Pulmonary artery endothelial cell (primary cell): ENCODE data around the gene LETM1. TPM values are rescaled to one million over a fixed set of nuclear protein-coding genes. Genes with fewer than 3 reads are reported as not detected.

Experiments
- DNase-seq: peaks from one replicate; pipeline ENCODE4 v3.0.0-alpha.2; 2011; ENCODE audit warnings: low read depth, low spot score
- total RNA-seq: library from RNA; depleted of rRNA; stranded (reverse); fragments of >200 nt; gene quantifications from 2 replicates; pipeline ENCODE4 v1.2.3, GENCODE V29; 2014

LETM1 gene
- total RNA-seq, 1 donor from 2014 or later: 117 TPM

DNA sequence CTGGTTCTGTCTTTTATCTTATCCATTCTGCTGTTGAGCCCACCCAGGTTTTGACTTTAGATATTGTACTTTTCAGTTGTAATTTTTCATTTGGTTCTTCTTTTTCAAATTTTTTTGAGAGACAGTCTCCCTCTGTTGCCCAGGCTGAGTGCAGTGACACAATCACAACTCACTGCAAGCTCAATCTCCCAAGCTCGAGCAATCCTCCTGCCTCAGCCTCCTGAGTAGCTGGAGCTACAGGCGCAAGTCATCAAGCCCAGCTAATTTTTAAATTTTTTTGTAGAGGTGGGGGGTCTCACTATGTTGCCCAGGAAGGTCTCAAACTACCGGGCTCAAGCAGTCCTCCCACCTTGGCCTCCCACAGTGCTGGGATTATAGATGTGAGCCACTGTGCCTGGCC, 25.7 kb downstream of the LETM1 start:
- no peak for DNase-seq

DNA sequence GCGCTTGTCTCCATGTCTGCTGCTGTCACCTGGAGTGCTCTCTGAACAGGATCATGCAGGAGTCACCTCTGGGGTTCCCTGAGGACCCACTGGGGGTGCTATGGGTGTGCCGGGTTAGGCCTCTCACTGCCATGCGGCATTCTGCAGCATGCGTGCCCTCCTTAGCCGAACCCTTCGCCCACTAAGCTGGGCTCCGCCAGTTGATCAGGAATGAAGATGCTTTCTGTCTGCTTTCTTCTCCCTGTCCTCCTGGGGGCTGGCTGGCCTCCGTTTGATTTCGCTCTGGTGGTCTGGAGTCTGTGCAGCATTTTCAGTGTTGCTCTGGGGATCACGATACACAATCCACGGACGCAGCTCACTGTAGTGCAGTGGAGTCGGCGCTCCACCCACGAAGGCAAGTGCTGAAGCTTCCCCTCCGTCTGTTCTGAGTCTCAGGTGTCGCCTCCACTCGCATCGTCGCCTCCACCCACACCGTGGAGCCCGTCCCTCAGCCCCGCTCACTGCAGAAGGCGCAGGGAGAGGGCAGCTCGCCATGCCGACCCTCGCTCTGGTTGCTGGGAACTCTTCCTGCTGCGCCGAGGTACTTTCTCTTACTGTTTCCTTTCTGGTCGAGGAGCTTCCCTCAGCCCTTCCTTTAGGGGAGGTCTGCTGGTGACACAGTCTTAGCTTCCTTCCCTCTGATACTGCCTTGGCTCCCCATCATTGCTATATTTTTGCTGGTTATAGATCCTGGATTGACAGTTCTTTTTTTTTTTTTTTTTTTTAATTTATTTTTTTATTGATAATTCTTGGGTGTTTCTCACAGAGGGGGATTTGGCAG, 29.2 kb downstream of the LETM1 start:
- no peak for DNase-seq

DNA sequence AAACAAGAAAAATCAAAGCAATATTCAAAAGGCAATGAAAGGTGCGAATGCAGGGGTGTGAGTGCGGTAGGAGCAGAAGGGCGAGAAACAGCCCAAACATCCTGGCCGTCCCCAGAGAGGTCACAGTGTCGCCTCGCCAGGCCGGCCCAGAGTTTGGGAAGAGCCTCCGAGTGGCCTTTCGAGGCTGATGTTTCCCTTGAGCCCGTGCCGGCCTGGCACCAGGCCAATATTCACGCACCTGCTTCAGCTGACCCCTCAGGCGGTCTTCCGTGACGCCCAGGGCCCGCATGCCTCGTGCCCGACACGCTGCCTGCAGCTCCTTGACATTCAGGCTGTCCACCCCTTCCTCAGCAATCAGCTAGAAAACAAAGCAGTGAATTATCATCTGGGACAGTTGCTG, 30.6 kb downstream of the LETM1 start:
- no peak for DNase-seq

DNA sequence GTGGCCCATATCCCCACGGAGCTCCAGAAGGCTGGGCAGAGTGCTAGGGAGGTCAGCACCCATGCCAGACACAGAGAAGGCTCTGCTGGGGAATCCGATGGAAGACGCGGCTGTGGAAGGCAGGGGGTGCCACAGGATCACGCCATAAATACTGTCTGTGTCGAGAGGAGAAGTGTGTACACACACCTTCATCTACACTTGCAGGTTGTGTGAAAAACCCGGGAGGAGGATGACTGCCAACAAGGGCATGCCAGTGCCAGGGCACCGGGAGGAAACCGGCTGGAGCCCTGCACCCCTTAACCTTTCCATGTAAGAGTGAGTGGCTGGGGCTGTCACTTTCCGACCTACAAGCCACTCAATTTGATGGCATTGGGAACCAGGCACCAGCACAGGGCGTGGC, 31.2 kb downstream of the LETM1 start:
- no peak for DNase-seq

DNA sequence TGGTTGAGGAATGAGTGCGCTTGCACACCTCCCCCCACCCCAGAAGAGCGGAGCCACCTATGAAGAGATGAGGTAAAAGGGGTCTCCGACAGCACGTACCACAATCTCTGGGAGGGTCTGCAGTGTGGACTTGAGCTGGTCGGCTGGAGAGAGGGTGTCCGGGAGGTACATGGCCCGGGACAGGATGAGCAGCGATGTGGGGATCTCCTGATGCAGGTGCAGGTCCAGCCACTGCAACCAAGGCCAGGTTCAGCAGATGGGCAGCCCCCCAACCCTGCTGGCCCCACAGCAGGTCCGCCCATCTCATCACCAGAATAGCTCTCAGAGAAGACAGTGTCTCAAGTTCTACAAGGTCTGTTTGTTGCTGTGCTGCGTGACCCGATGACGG, 32.4 kb downstream of the LETM1 start:
- no peak for DNase-seq

DNA sequence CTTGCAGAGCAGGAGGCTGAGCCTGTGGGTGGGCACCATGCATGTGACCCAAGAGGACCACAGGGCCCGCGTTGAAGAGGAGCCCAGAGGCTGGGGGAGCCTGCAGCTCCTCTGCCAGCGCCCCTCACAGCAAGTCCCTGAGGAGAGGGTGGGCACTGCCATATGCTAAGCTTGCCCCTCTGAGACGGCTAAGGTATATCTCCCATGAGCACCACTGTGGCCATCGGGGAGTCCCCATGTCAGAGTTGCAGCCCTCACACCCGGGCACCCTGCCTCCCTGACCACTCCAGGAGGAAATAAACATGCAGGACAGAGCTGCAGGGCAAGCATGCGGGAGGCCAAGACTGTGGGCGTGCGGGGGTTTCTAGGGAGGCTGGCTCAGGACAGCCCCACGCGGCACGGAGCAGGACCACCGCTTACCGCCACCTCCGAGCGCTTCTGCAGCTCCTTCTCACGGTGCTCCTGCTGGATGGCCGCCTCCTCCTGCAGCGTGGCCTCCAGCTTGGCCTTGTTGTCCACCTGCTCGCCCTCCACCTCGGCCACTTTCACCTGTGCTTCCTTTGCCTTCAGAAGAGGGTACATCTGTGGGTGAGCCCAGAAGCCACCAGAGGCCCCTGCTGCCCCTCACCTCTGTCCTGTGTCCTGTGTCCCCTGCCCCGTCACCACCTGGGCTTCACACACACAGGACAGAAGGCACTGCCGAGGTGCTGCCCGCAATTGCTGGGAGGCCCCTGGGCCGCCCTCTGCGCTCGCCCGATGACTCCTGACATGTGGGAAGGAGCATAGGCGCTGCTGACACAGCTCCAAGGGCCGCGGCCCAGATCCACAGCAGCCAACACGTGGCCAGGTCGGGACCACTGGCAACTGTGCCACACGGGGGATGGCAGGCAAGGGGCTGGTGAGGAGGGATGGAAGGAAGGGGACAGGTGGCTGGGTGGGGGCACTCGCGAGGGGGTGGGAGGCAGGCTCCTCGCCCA, 33.1 kb downstream of the LETM1 start:
- DNase-seq: no peak

DNA sequence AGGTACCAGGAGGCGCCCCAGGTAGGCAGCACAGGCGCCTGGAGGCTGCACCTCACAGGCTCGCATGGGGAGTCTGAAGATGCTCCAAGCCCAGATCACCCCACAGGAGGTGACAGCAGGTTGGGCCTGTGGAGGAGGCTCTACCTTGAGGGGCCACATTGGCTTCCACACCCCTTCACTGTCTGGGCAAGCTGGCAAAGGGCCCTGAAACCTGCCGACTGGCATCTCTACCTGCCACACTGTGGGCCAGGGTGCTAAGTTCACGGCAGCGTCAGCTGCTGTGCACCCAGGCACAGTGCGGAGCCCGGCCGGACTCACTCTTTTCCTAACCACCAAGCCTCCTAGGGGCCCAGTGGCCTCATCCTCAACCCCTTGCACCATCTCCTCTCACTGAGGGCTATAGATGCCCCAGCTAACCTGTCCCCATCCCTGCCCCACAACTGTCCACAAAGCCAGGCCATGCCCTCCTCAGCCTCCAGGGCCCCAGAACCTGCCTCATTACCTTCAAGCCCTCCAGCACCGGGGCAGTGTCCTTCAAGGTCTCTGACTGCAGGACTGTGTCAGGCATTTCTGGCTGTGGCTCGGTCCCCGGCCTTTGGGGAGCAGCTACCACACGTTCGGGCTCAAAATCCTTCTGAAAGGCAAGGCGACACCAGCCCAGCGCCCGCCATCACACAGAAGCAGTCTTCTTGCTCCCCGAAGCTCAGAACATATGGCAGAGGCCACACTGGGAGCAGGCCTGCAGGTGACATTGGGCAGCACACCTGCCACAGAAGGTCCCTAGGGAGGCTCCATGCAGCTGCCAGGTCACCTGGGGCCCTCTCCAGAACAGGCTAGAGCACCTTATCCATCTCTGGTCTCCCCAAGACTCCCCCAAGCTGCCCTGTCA, 34.0 kb downstream of the LETM1 start:
- DNase-seq: no peak

DNA sequence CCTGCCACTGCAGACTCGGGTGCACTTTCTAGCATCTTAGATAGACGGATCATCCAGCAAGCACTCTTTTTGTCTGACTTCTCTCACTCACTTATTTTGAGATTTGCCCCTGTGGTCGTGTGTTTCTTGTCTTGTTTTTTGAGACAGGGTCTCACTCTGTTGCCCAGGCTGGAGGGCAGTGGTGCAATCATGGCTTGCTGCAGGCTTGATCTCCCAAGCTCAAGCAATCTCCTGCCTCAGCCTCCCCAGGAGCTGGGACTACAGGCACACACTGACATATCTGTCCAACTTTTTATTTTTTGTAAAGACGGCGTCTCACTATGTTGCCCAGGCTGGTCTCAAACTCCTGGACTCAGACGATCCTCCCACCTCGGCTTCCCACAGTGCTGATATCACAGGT, 36.1 kb downstream of the LETM1 start:
- no peak for DNase-seq

DNA sequence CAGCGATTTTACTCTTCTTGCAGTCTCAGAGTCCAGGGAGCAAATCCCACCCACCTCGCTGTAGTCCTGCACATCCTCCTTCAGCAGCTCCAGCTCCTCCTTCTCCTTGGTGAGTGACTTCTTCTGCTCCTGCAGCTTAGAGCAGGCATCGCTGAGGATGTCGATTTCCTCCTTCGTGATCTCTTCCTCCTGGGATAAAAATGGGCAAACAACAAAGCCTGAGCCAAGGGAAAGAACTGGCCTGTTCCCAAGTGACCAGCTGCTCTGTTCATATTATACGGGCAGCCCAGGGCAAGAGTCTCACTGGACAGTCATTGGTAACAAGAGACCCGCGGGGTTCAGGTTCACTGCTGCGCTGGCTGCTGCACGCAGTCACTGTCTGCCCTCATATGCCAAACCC, 36.7 kb downstream of the LETM1 start:
- DNase-seq: no peak

DNA sequence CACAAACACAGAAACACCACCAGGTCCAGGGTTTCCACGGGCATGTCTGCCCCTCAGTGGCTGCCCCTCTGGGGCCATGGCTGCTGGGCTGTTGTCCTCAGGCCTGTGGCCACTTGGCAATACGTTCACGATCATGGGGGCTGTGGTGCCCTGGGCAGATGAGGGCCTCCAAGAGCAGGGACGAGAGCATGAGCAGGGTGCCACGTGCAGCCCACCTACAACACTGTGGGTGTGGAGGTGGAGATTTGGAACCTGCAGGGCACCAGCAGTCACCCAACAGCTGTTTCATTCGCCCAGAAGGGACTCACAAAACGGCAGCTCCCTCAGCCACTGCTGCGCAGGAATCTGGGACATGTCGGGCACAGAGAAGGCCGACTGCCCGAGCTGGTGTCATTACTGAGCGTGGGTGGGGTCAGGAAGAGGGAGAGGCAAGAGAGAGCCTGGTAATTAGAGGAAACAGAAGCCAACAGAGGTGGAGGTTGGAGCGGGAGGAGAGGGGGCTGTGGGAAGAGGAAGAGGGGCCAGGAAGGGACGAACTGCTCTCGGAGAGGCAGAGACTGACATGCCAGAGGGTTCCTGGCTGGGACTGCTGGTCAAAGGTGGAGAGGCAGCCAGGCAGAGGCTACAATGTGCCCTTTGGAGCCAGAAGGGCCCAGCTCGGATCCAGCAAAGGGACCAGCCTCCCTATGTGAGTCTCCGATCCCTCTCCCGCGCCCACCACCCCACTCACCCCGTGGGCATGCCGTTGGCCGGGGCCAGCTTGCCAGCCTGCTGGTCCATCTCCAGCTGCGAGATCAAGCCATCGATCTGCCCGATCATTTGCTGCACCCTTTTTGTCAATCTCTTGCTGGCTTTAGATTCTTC, 39.7 kb downstream of the LETM1 start:
- no peak for DNase-seq

DNA sequence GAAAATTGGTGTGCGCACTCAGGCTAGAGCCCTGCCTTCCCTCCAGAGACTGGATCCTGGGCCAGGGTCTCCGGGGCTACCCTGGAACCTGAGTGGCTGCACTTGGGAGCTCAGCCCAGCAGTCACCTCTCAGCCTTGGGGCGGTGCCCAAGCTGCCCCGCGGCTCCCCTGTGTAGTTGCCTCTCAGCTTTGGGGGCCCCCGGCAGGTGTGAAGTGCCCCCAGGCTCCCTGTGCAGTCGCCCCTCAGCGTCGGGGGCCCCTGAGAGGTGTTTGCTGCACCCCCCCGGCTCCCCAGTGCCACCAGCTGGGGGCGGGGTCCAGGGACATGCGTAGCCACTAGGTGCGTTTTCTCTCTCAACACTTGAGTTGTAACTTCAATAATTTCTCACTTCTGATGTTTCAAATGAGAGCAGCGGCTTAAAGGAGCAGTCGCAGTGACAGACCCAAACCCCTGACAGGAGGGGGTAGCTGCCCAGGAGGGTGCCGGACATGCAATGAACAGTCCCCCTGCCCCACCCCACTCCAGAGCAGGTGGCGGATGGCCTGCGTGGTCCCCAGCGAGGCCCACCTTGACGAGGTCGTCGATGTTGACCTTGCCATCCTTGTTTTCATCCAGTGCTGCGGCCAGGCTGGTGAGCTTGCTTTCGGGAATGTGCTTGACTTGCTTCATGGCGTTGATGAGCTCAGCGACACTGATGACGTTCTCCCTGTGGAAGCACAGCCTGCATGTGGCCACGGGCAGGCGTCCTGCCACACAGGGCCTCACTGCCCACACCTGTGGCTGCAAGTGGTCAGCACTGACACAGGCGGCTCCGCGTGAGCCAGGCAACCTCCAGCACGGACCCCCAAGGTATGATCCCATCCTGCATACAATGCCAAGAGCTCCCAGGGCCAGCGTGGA, 40.6 kb downstream of the LETM1 start:
- no peak for DNase-seq

DNA sequence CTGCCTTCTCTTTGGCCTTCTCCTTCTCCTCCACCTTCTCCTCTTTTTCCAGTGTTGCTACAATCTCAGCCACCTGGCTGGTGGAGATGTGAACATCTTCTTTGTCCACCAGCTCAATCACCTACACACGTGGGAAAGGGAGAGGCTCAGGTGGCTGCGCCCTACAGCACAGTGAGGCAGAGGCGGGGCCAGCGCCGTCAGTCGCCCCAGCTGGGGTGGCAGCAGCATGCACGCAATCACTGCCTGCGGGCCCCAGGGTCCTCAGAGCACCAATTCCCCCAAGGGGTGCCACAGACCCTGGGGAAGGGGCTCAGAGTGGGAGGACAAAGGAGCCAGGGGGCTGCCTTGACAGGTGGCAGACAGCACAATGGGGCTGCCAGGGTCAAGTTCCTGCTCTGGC, 41.5 kb downstream of the LETM1 start:
- DNase-seq: no peak

DNA sequence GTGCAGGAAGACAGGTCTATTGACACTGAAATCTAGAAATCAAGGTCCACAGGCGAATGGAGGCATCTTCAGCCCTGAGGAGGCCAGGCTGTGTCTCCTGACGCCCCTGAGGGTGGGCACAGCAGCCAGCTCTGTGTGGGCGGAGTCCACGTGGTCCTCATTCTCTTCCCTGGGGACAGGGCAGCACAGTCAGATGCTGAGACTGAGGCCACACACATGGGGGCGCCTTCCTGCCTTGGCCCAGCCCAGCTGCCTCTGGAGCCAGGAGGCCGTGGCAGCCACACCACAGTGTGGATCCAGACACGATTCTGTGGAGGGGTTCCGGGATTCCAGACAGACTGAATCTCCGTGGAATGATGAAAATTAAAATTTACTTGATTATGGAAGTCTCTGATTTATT, 42.0 kb downstream of the LETM1 start:
- no peak for DNase-seq

DNA sequence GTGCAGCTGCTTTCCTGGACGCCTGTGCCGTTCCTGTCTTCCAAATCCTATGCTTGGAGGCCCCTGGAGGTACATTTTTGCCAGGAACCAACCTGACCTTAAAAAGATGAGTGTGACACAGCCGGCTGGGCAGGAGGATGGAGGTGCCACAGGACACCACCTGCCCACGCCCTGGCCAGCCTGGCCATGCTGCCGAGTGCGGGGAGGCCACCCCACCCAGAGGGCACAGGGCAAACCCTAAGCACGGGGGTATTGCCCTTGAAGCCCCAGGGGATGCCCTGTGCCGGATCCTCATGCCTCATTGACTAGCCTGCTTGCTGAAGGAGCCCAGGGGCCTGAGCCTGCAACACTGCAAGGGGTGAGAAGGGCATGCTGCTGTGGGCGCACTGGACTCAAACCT, 42.7 kb downstream of the LETM1 start:
- no peak for DNase-seq

DNA sequence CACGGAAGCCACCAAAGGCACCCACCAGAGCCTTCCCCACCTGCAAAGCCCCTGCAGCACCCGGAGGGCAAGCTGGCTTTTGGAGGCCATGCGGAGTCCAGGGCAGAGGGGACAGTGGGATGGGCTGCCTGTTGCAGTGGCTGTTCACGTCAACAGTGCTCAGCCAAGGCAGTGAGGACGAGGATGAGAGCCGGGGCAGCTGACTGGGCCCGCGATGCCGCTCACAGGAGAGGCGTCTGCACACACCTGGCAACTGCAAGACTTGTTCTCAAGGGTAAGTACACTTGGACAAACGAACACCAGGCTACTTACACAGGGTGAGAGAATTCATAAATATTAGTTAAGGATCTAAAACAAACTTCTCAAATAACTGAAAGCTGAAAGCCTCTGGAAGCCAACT, 43.2 kb downstream of the LETM1 start:
- DNase-seq: no peak

DNA sequence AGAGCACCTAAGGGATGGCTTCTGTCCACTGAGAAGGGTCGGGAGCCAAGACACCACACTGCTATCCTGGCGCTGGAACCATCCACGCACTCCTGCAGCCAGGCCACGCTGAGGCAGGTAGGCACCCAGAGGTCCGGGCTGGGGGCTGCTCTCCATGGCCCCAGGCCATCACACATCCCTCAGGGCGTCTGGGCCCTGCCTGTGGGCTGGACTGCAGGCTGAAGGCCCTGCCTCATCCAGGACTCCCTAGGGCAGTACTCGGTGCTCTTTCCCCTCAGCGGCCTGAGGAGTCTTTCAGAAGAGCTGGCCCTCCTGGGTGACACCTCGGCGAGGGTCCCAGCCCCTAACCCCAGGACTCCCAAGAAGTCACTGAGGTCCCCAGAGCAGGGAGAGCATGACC, 45.2 kb downstream of the LETM1 start:
- DNase-seq: no peak

DNA sequence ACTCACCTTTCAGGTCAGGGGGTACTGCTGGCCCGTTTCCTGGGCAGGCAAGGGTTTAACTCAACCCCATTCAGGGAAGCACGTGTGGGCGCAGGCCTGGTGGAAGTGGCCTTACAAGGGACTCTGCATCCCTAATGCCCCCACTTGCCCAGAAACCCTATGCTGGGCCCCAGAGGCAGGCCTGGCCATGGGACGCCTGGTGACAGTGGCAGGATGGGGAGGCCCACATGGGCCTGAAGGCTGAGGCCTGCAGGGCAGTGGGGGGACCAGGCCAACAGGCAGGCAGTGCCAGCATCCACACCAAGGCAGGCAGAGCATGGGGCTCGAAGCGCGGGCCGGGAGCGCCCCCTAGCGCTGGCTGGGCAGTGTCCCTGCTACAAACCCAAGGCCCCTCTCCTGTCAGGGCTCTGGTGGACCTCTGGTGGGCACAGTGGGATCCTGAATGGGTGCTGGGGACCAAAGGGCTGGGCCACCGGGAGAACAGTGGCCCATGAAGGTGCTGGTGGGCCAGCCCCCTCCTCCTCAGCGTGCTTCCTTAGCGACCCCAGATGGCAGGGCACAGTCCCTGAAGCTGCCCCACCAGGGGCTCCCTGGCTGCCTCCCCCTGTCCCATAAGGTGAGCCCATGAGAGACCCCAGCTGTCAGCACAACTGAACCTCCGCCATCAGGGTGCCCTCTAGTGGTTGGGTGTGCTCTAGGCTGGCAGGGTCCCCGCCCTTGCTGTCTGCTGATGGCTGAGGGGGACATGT, 46.0 kb downstream of the LETM1 start:
- DNase-seq: peak; percentile 15

DNA sequence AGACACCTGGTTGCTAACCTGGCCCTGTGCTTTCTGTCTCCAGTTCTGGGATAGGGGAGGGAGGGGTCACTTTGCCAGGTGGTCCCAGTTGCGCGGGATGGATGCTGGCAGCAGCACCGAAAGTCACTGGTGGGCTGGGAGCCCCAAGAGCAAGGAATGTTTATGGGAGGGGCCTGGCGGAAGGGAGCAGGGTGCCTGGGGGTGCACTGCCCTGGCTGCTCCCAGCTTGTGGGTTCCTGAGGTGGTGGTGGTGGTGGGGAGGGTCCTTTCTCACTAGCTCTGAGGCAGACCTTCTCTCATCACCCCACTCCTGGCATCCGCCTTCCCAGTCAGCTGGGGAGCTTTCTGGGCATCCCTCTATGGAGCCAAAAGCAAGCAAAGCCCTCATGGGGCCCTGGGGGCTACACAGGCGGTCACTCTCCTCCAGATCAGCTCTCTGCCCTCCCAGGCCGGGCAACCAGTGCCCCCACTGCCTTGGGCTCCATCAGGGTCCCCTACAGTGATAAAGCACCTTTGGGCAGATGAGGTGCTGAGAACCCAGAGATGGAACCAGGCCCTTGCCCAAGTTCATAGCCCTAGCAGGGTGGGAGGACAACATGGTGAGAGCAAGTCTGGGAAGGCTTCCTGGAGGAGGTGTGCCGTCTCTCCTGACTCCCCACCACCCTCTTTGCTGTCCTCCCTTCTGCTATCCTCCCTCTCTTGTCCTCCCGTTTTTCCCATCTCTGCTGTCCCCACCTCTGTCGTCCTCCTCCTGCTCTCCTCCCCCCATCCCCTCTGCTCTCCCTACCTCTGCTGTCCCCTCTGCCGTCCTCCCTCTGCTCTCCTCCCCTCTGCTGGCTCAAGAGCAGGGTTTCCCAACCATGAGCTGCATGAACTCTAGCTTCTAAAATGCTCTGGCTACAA, 46.9 kb downstream of the LETM1 start:
- DNase-seq: no peak
